Measurements from ENCODE around the gene DPEP3.

GRCh38 chr16:68028996-68029395 lies 48.7 kb upstream of the DPEP3 start:
- TF ChIP-seq CTCF (IDR thresholded peaks at IDR 0.05) (no peak), EZH2 (IDR thresholded peaks at IDR 0.05) (no peak), EZH2phosphoT487 (IDR thresholded peaks at IDR 0.05) (no peak)

All from neural progenitor cell (in vitro differentiated cells).